OCI-LY3 (cell line): ENCODE data around the gene CEP68.

Experiments
- EZH2phosphoT487 ChIP-seq: fragments of 200-600 bp; shearing (Covaris generic); IDR thresholded peaks from 2 replicates; pipeline ENCODE4 v1.6.1; 2018; ENCODE audit warnings: antibody characterized with exemption, mixed run types, low read depth
- TF ChIP-seq, protein P1 (sequence below): fragments of 200-600, 300-600 bp; sonication (generic); IDR thresholded peaks from 2 replicates; pipeline ENCODE4 v1.5.1; 2014; ENCODE audit warnings: antibody characterized with exemption, low read length, low read depth

DNA sequence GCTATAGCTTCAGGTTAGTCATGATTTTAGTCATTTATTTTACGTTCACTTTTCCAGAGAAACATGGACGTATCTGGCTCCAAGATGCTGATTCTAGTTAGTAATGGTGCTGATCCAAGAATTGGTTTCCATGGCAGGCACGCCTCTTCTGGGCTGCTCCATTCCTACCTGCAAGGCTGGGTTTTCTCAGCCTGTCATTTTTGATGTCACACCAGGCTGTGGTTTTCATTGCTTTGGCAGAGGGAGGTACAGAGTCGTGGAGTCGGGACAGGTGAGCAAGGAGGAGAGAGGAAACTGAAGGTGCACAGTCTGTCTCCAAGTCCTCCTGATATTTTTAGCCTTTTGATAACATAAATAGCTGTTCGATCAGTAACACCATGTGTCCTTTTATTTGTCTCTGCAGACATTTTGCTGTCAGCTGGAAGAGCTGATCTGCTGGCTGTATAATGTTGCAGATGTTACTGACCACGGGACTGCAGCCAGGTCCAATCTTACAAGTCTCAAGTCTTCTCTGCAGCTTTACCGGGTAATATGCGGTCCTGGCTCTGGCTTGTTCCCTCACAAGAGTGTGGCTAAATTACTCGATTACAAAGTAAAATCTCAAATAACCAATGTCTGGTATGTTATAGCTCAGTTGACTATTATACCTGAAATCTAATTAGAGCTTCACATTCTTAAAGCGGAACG is 17.8 kb downstream of the CEP68 start:
- TF ChIP-seq, protein P1, sequence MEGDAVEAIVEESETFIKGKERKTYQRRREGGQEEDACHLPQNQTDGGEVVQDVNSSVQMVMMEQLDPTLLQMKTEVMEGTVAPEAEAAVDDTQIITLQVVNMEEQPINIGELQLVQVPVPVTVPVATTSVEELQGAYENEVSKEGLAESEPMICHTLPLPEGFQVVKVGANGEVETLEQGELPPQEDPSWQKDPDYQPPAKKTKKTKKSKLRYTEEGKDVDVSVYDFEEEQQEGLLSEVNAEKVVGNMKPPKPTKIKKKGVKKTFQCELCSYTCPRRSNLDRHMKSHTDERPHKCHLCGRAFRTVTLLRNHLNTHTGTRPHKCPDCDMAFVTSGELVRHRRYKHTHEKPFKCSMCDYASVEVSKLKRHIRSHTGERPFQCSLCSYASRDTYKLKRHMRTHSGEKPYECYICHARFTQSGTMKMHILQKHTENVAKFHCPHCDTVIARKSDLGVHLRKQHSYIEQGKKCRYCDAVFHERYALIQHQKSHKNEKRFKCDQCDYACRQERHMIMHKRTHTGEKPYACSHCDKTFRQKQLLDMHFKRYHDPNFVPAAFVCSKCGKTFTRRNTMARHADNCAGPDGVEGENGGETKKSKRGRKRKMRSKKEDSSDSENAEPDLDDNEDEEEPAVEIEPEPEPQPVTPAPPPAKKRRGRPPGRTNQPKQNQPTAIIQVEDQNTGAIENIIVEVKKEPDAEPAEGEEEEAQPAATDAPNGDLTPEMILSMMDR, result no peak
- no peak for TF ChIP-seq EZH2phosphoT487
